Measurements from ENCODE around the gene SLIT2. TPM values are rescaled to one million over a fixed set of nuclear protein-coding genes. Genes with fewer than 3 reads are reported as not detected.

The SLIT2 gene
- total RNA-seq (2014; rRNA removed; shearing (Covaris generic)) (not detected in 2 replicates), total RNA-seq (2022) (not detected in 2 replicates), Bru-seq, nascent RNA (percentile 2 among the genes with signal in this experiment), BruChase-seq, experiment 1, labeled RNA remaining after a 6-hour chase (percentile 1 among the genes with signal in this experiment), BruChase-seq, experiment 2, labeled RNA remaining after a 2-hour chase (percentile 2 among the genes with signal in this experiment)
- long read RNA-seq, result 0 reads

- Histone ChIP-seq H2AFZ (ENCODE audit: low read length) (no peak within 1 kb of the TSS), H3K4me2 (ENCODE audit: low read length) (no peak within 1 kb of the TSS), H3K4me1 (ENCODE audit: insufficient read depth, low read length, poor library complexity, severe bottlenecking) (no peaks in the 10 kb centered on the region), H3K27ac (ENCODE audit: low read depth, low read length, poor library complexity, severe bottlenecking) (no peak within 1 kb of the TSS), H3K9me2 (ENCODE audit: insufficient read depth, low read length) (no peaks in the 10 kb centered on the region), H3K36me3 (ENCODE audit: insufficient read depth, low read length) (no peaks in the 10 kb centered on the region), H3K9me3 (ENCODE audit: low read length) (no peaks in the 10 kb centered on the region), H3K79me2 (ENCODE audit: insufficient read depth, low read depth, low read length) (no peaks in the 10 kb centered on the region), H4K20me1 (ENCODE audit: insufficient read depth, low read length) (no peaks in the 10 kb centered on the region), H3K4me3 (ENCODE audit: low read depth, low read length, poor library complexity, severe bottlenecking) (no peak within 1 kb of the TSS)
- no peak for DNase-seq (ENCODE audit: low spot score)
- intact Hi-C loops (cut with micrococcal nuclease; ENCODE audit: unreplicated experiment), result no loop called here
- CTCF ChIA-PET (ENCODE audit: unreplicated experiment), result no interaction called here
- no TSS peak for BruUV-seq (replicated peaks)
- POLR2A ChIA-PET, result no interaction called here
- TF ChIP-seq EZH2phosphoT487 (IDR thresholded peaks at IDR 0.05; ENCODE audit: borderline replicate concordance, low read depth, low read length), result no peak
- TF ChIP-seq, protein P1, sequence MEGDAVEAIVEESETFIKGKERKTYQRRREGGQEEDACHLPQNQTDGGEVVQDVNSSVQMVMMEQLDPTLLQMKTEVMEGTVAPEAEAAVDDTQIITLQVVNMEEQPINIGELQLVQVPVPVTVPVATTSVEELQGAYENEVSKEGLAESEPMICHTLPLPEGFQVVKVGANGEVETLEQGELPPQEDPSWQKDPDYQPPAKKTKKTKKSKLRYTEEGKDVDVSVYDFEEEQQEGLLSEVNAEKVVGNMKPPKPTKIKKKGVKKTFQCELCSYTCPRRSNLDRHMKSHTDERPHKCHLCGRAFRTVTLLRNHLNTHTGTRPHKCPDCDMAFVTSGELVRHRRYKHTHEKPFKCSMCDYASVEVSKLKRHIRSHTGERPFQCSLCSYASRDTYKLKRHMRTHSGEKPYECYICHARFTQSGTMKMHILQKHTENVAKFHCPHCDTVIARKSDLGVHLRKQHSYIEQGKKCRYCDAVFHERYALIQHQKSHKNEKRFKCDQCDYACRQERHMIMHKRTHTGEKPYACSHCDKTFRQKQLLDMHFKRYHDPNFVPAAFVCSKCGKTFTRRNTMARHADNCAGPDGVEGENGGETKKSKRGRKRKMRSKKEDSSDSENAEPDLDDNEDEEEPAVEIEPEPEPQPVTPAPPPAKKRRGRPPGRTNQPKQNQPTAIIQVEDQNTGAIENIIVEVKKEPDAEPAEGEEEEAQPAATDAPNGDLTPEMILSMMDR (conservative IDR thresholded peaks at IDR 0.05; ENCODE audit: low read length), result no peak
These were observed at the start of gene SLIT2 for GRCh38 chr4:20251796-20252655. TSS of gene SLIT2 (plus strand) at chr4:20251905. CDS start at chr4:20253816, 1,911 bp downstream.

GRCh38 chr4:20203508-20203907 lies 48.2 kb upstream of the SLIT2 start:
- no peaks in the 10 kb centered on the region for H4K20me1 ChIP-seq (ENCODE audit: insufficient read depth, low read length)
- CTCF ChIA-PET (ENCODE audit: unreplicated experiment), result no interaction called here
- no TSS peak for BruUV-seq (replicated peaks)

More at GRCh38 chr4:20203508-20203907, 48.2 kb upstream of the SLIT2 start:
- Histone ChIP-seq H3K4me3 (ENCODE audit: low read depth, low read length, poor library complexity, severe bottlenecking) (no peak overlapping the region), H3K79me2 (ENCODE audit: insufficient read depth, low read depth, low read length) (no peaks in the 10 kb centered on the region), H3K4me1 (ENCODE audit: insufficient read depth, low read length, poor library complexity, severe bottlenecking) (no peaks in the 10 kb centered on the region), H3K9me2 (ENCODE audit: insufficient read depth, low read length) (no peaks in the 10 kb centered on the region), H3K27ac (ENCODE audit: low read depth, low read length, poor library complexity, severe bottlenecking) (no peak overlapping the region), H3K4me2 (ENCODE audit: low read length) (no peak overlapping the region), H3K9me3 (ENCODE audit: low read length) (no peaks in the 10 kb centered on the region), H2AFZ (ENCODE audit: low read length) (no peak overlapping the region), H3K36me3 (ENCODE audit: insufficient read depth, low read length) (no peaks in the 10 kb centered on the region)
- TF ChIP-seq EZH2phosphoT487 (IDR thresholded peaks at IDR 0.05; ENCODE audit: borderline replicate concordance, low read depth, low read length), result no peak
- TF ChIP-seq, protein P1 (conservative IDR thresholded peaks at IDR 0.05; ENCODE audit: low read length), result no peak
- POLR2A ChIA-PET, result no interaction called here
- no peak for DNase-seq (ENCODE audit: low spot score)
- intact Hi-C loops (cut with micrococcal nuclease; ENCODE audit: unreplicated experiment), result no loop called here
